Activated naive CD4-positive, alpha-beta T cell treated with anti-CD3 and anti-CD28 coated beads, Interleukin-2, amount 50 U/mL, for 24 hours (primary cell): Measurements from ENCODE around the gene STKLD1.

Experiments
- H3K27ac Mint-ChIP-seq: one replicate; pipeline ENCODE4 v1.8.0; 2021; ENCODE audit warnings: mild to moderate bottlenecking, mixed read lengths
- H3K27me3 Mint-ChIP-seq: one replicate; pipeline ENCODE4 v1.8.0; 2021; ENCODE audit warnings: mixed read lengths
- H3K36me3 Mint-ChIP-seq: one replicate; pipeline ENCODE4 v1.8.0; 2021; ENCODE audit warnings: mixed read lengths
- H3K4me1 Mint-ChIP-seq: one replicate; pipeline ENCODE4 v1.8.0; 2021; ENCODE audit warnings: mixed read lengths
- H3K4me3 Mint-ChIP-seq: one replicate; pipeline ENCODE4 v1.8.0; 2021; ENCODE audit warnings: mild to moderate bottlenecking, mixed read lengths
- H3K9me3 Mint-ChIP-seq: one replicate; pipeline ENCODE4 v1.8.0; 2021; ENCODE audit warnings: mixed read lengths

Gene STKLD1

GRCh38 chr9:133340916-133341315, 35.2 kb upstream of the STKLD1 start:
- no peaks in the 10 kb centered on the region for H3K27me3 Mint-ChIP-seq
- H3K4me1 Mint-ChIP-seq, result peaks cover 41% of the 10 kb centered on the region
- no peak overlapping the region for H3K27ac Mint-ChIP-seq
- H3K4me3 Mint-ChIP-seq, result no peak overlapping the region
- H3K9me3 Mint-ChIP-seq, result no peaks in the 10 kb centered on the region
- H3K36me3 Mint-ChIP-seq, result peaks cover 7% of the 10 kb centered on the region

GRCh38 chr9:133341369-133342068, 34.6 kb upstream of the STKLD1 start:
- H3K4me1 Mint-ChIP-seq, result peaks cover 45% of the 10 kb centered on the region
- H3K27me3 Mint-ChIP-seq, result no peaks in the 10 kb centered on the region
- H3K36me3 Mint-ChIP-seq, result peaks cover 4% of the 10 kb centered on the region
- H3K4me3 Mint-ChIP-seq, result no peak overlapping the region
- peak overlapping the region; percentile 59 for H3K27ac Mint-ChIP-seq
- H3K9me3 Mint-ChIP-seq, result no peaks in the 10 kb centered on the region

- Mint-ChIP-seq H3K4me3 (no peak overlapping the region), H3K4me1 (peaks cover 47% of the 10 kb centered on the region), H3K27me3 (no peaks in the 10 kb centered on the region), H3K9me3 (no peaks in the 10 kb centered on the region), H3K27ac (peak overlapping the region; percentile 59), H3K36me3 (peaks cover 4% of the 10 kb centered on the region)
These were observed 34.1 kb upstream of the STKLD1 start for GRCh38 chr9:133342069-133342406.

- Mint-ChIP-seq H3K27ac (no peak overlapping the region), H3K9me3 (no peaks in the 10 kb centered on the region), H3K27me3 (no peaks in the 10 kb centered on the region), H3K4me1 (peaks cover 49% of the 10 kb centered on the region), H3K36me3 (peaks cover 4% of the 10 kb centered on the region), H3K4me3 (no peak overlapping the region)
These were observed 33.6 kb upstream of the STKLD1 start for GRCh38 chr9:133342570-133342969.

- Mint-ChIP-seq H3K4me1 (peaks cover 53% of the 10 kb centered on the region), H3K4me3 (no peak overlapping the region), H3K27ac (no peak overlapping the region), H3K9me3 (no peaks in the 10 kb centered on the region), H3K27me3 (no peaks in the 10 kb centered on the region), H3K36me3 (peaks cover 11% of the 10 kb centered on the region)
These were observed 32.1 kb upstream of the STKLD1 start for GRCh38 chr9:133344071-133344470.

DNA sequence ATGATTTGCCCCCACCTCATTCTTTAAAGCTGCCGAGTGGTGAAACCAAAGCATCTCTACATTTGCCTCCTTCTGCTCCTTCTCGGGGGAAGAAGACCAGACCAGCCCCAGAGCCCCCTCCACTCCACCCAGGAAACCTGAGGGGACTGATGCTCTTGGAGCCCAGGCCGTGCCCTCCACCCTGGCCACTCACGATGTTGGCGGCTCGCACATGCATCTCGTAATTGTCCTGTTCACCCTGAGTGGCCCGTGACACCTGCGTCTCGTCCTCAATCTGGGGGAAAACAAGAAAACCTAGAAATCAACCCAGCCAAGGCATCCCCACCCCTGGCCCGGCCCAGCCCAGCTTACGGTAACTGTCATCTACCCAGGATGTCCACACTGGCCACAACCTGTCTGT, 31.2 kb upstream of the STKLD1 start:
- H3K27ac Mint-ChIP-seq, result no peak overlapping the region
- H3K4me3 Mint-ChIP-seq, result no peak overlapping the region
- H3K27me3 Mint-ChIP-seq, result no peaks in the 10 kb centered on the region

GRCh38 chr9:133345596-133345995, 30.6 kb upstream of the STKLD1 start:
- Mint-ChIP-seq H3K4me1 (peaks cover 48% of the 10 kb centered on the region), H3K4me3 (no peak overlapping the region), H3K27ac (no peak overlapping the region), H3K27me3 (no peaks in the 10 kb centered on the region), H3K36me3 (peaks cover 20% of the 10 kb centered on the region), H3K9me3 (no peaks in the 10 kb centered on the region)

More for the DNA sequence above, 31.2 kb upstream of the STKLD1 start:
- Mint-ChIP-seq H3K4me1 (peaks cover 52% of the 10 kb centered on the region), H3K36me3 (peaks cover 18% of the 10 kb centered on the region), H3K9me3 (no peaks in the 10 kb centered on the region)

- H3K27ac Mint-ChIP-seq, result peak overlapping the region; percentile 82
- peaks cover 42% of the 10 kb centered on the region for H3K4me1 Mint-ChIP-seq
- H3K36me3 Mint-ChIP-seq, result peaks cover 20% of the 10 kb centered on the region
- no peaks in the 10 kb centered on the region for H3K9me3 Mint-ChIP-seq
- no peaks in the 10 kb centered on the region for H3K27me3 Mint-ChIP-seq
- peak overlapping the region; percentile 98 for H3K4me3 Mint-ChIP-seq
These were observed 30.0 kb upstream of the STKLD1 start for GRCh38 chr9:133346021-133346785.

DNA sequence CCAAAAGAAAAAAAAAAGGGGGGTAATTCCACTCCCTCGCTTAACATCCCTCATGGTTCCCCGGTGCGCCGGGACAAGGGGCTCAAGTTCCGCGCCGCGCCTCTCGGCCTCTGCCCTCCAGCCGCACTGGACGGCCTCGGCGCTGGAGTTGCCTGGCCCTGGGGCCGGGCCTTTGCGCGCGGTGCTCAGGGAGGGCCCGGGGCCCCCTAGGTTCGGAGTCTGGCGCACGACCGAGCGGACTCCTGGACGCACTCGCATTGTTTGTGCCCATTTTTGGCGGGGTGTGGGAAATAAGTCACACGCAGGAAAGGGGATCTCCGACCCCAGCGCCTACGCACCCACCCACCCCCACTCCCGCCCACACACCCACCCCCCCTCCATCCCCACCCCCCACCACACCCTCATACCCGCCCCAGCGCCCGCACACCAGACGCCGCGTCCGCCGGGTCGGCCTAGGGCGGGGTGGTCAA, 28.6 kb upstream of the STKLD1 start:
- H3K36me3 Mint-ChIP-seq, result peaks cover 20% of the 10 kb centered on the region
- H3K9me3 Mint-ChIP-seq, result no peaks in the 10 kb centered on the region
- peak overlapping the region; percentile 98 for H3K27ac Mint-ChIP-seq
- peaks cover 37% of the 10 kb centered on the region for H3K4me1 Mint-ChIP-seq
- H3K4me3 Mint-ChIP-seq, result peak overlapping the region; percentile 98
- H3K27me3 Mint-ChIP-seq, result no peaks in the 10 kb centered on the region

DNA sequence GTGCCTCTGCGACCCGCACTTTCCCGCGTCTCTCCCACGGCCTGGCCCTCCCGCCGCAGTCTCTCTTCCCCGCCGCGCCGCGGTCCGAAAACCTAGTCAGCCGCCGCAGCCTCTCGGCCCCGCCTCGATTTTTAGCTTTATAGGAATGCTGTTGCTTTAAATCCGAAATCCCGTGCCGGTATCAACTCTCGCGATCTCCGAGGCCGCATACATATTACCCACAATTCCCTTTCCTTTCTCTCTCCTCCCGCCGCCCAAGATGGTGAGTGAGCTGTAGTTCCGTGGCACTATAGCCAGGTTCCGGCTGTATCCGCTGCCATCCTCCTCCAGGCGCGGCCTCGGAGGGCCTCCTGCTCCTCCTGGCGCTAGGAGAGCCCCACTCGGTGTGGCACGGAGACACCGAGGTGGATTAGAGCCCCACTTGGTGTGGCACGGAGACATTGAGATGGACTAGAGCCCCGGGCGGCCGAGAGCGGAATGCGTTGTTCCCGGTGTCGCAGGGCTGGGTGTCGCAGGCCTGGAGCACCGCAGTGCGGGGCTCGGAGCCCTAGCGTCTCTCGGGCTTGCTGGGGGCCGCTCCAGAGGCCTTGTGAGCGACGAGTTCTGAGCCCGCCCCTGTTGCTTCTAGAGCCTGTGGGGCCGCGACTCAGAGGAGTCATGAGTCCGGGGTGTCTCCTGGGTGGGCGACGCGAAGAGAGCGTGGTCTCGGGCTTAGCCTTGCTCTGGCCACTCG, 28.0 kb upstream of the STKLD1 start, which contains the start of the genes MED22 and RPL7A:
Gene MED22 (minus strand): TSS at position 147 of the 733 bp plus-strand sequence. CDS start 1,469 bp downstream, outside the sequence.
Gene RPL7A (plus strand): TSS at position 234 of the 733 bp plus-strand sequence. CDS start 26 bp downstream, at position 260.
- H3K4me1 Mint-ChIP-seq, result peaks cover 40% of the 10 kb centered on the region
- no peaks in the 10 kb centered on the region for H3K27me3 Mint-ChIP-seq
- peak within 1 kb of the TSS; percentile 98 for H3K4me3 Mint-ChIP-seq
- peak within 1 kb of the TSS; percentile 98 for H3K27ac Mint-ChIP-seq
- no peaks in the 10 kb centered on the region for H3K9me3 Mint-ChIP-seq
- peaks cover 21% of the 10 kb centered on the region for H3K36me3 Mint-ChIP-seq

- Mint-ChIP-seq H3K27ac (peak overlapping the region; percentile 98), H3K36me3 (peaks cover 23% of the 10 kb centered on the region), H3K4me1 (peaks cover 43% of the 10 kb centered on the region), H3K4me3 (peak overlapping the region; percentile 98), H3K27me3 (no peaks in the 10 kb centered on the region), H3K9me3 (no peaks in the 10 kb centered on the region)
These were observed 27.2 kb upstream of the STKLD1 start for GRCh38 chr9:133348718-133349573.

- Mint-ChIP-seq H3K36me3 (peaks cover 23% of the 10 kb centered on the region), H3K4me3 (peak overlapping the region; percentile 98), H3K27me3 (no peaks in the 10 kb centered on the region), H3K4me1 (peaks cover 51% of the 10 kb centered on the region), H3K9me3 (no peaks in the 10 kb centered on the region), H3K27ac (peak overlapping the region; percentile 74)
These were observed 26.1 kb upstream of the STKLD1 start for GRCh38 chr9:133349965-133350616.

GRCh38 chr9:133351526-133351907, 24.6 kb upstream of the STKLD1 start:
- Mint-ChIP-seq H3K27ac (peak overlapping the region; percentile 65), H3K9me3 (no peaks in the 10 kb centered on the region), H3K4me1 (peaks cover 44% of the 10 kb centered on the region), H3K36me3 (peaks cover 23% of the 10 kb centered on the region), H3K27me3 (no peaks in the 10 kb centered on the region), H3K4me3 (peak overlapping the region; percentile 98)

DNA sequence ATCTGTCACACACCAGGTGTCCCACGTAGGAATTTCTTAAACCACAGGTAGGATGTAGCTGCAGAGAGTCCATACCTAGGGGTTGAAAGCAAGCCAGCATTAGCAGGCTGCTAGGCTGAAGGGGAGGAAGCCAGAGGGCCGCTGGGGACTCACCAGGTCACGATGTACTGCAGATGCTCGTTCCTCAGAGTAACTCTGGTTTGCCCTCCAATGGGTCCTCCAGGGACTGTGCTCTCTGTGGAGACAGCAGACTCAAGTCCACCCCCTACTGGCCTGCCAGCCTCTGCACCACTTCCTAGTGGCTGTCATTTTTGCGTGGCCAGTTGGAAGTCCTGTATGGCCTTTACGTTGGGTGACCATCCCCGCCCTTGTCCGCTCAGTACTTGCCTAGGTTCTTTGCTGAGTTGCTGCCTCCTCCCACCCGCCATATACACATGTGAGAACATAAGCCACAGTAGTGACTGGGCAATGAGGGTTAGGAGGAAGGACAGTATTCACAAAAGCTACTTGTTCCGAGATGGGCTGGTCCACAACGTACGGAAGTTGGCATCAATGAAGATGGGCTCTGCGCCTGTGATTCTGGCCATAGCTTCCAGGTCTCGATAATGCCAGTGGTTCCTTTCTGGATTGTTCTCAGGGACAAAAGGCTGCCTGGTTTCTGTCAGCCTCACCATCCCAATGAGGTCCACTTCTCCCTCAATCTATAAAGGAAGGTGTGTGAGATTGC, 24.1 kb upstream of the STKLD1 start:
- H3K36me3 Mint-ChIP-seq, result peaks cover 23% of the 10 kb centered on the region
- H3K4me1 Mint-ChIP-seq, result peaks cover 40% of the 10 kb centered on the region
- H3K4me3 Mint-ChIP-seq, result peak overlapping the region; percentile 30
- no peaks in the 10 kb centered on the region for H3K9me3 Mint-ChIP-seq
- no peaks in the 10 kb centered on the region for H3K27me3 Mint-ChIP-seq
- H3K27ac Mint-ChIP-seq, result peak overlapping the region; percentile 65
